PC-9 (cell line): Measurements from ENCODE around the gene HS6ST3.

ENCODE experiments used
- EZH2 ChIP-seq: fragments of 200-600 bp; sonication (generic); IDR thresholded peaks from 2 replicates; pipeline ENCODE4 v1.8.0; 2017; ENCODE audit warnings: antibody characterized with exemption, low read depth
- TF ChIP-seq, protein P1 (sequence below): fragments of 200-600 bp; sonication (generic); conservative IDR thresholded peaks from 2 replicates; pipeline ENCODE4 v1.6.1; 2017; ENCODE audit warnings: mixed run types, antibody characterized with exemption, mild to moderate bottlenecking, moderate library complexity

DNA sequence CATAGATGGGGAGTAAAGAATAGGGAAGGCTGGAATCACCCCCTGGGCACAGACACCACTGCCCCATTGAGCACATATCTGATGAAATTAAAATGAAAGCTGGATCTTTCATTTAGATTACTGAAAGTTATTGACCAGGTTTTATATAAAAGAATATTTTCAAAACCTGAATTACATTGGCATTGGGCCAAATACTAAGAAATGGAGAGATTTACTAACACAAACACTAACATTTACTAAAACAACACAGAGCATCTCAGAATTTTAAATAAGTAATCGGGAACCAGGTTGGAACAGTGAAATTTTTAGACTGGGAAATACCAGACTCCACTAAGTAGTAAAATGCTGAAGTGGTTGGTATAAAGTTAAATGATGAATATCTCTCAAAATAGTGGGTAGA is 88.9 kb downstream of the HS6ST3 start:
- TF ChIP-seq, protein P1, sequence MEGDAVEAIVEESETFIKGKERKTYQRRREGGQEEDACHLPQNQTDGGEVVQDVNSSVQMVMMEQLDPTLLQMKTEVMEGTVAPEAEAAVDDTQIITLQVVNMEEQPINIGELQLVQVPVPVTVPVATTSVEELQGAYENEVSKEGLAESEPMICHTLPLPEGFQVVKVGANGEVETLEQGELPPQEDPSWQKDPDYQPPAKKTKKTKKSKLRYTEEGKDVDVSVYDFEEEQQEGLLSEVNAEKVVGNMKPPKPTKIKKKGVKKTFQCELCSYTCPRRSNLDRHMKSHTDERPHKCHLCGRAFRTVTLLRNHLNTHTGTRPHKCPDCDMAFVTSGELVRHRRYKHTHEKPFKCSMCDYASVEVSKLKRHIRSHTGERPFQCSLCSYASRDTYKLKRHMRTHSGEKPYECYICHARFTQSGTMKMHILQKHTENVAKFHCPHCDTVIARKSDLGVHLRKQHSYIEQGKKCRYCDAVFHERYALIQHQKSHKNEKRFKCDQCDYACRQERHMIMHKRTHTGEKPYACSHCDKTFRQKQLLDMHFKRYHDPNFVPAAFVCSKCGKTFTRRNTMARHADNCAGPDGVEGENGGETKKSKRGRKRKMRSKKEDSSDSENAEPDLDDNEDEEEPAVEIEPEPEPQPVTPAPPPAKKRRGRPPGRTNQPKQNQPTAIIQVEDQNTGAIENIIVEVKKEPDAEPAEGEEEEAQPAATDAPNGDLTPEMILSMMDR, result no peak
- no peak for TF ChIP-seq EZH2
